Measurements from ENCODE around the gene RALGPS1. TPM values are rescaled to one million over a fixed set of nuclear protein-coding genes. Genes with fewer than 3 reads are reported as not detected.
A peak's percentile ranks its signal among the peaks of the same experiment; 100 is the strongest.

The RALGPS1 gene
- total and polyA plus RNA-seq, 8 donors: 5.8 to 12.7 (median 9.3) TPM

- H3K4me1 ChIP-seq: no peaks in the 10 kb centered on the region
- FAIRE-seq: no peak
- DNase-seq: no peak
- no peaks in the 10 kb centered on the region for H3K36me3 ChIP-seq
- H3K4me3 ChIP-seq: no peak overlapping the region
- H3K27me3 ChIP-seq: no peaks in the 10 kb centered on the region
- no peaks in the 10 kb centered on the region for H3K9me3 ChIP-seq
- intact Hi-C loops (cut with DNase I): no loop called here
- WGBS, 2 donors: 94 to 95% methylated on average over 5 of the region's 5 CpGs
- no peak for ATAC-seq
- no peak for TF ChIP-seq CTCF (IDR thresholded peaks at IDR 0.05)
- H3K27ac ChIP-seq: no peak overlapping the region
Measured at GRCh38 chr9:127095411-127095810, 180.8 kb downstream of the RALGPS1 start.

- Histone ChIP-seq H3K36me3 (no peaks in the 10 kb centered on the region), H3K4me1 (no peaks in the 10 kb centered on the region), H3K27me3 (no peaks in the 10 kb centered on the region), H3K9me3 (no peaks in the 10 kb centered on the region), H3K27ac (no peak overlapping the region), H3K4me3 (no peak overlapping the region)
- WGBS, 2 donors: 87 to 91% methylated on average over 13 of the region's 13 CpGs
- TF ChIP-seq CTCF (IDR thresholded peaks at IDR 0.05): no peak
- peak in 1 of 4 donors; percentile 21 for ATAC-seq
- FAIRE-seq: no peak
- DNase-seq: no peak
- intact Hi-C loops (cut with DNase I): no loop called here
Measured at GRCh38 chr9:127096208-127096607, 181.6 kb downstream of the RALGPS1 start.

GRCh38 chr9:127097683-127098082, 183.1 kb downstream of the RALGPS1 start:
- no peaks in the 10 kb centered on the region for H3K9me3 ChIP-seq
- FAIRE-seq (no peak), DNase-seq (no peak), ATAC-seq (no peak)
- no peaks in the 10 kb centered on the region for H3K4me1 ChIP-seq
- intact Hi-C loops (cut with DNase I): no loop called here
- WGBS, 2 donors: 93 to 96% methylated on average over 5 of the region's 5 CpGs
- H3K27ac ChIP-seq: no peak overlapping the region
- no peaks in the 10 kb centered on the region for H3K36me3 ChIP-seq
- H3K27me3 ChIP-seq: no peaks in the 10 kb centered on the region
- H3K4me3 ChIP-seq: no peak overlapping the region
- no peak for TF ChIP-seq CTCF (IDR thresholded peaks at IDR 0.05)

GRCh38 chr9:127098916-127099553, 184.5 kb downstream of the RALGPS1 start:
- H3K4me1 ChIP-seq: no peaks in the 10 kb centered on the region
- no peak for ATAC-seq
- no peak for TF ChIP-seq CTCF (IDR thresholded peaks at IDR 0.05)
- no peak overlapping the region for H3K4me3 ChIP-seq
- whole genome bisulfite sequencing, 2 donors: 84 to 85% methylated on average over 7 of the region's 7 CpGs
- no peak for DNase-seq
- H3K27me3 ChIP-seq: no peaks in the 10 kb centered on the region
- intact Hi-C loops (cut with DNase I): no loop called here
- H3K9me3 ChIP-seq: no peaks in the 10 kb centered on the region
- H3K27ac ChIP-seq: no peak overlapping the region
- no peaks in the 10 kb centered on the region for H3K36me3 ChIP-seq
- no peak for FAIRE-seq

- 82 to 94% methylated on average over 3 of the region's 3 CpGs for WGBS, 2 donors
- Histone ChIP-seq H3K27me3 (no peaks in the 10 kb centered on the region), H3K27ac (no peak overlapping the region), H3K4me3 (no peak overlapping the region), H3K9me3 (no peaks in the 10 kb centered on the region), H3K36me3 (no peaks in the 10 kb centered on the region), H3K4me1 (no peaks in the 10 kb centered on the region)
- TF ChIP-seq CTCF (IDR thresholded peaks at IDR 0.05): no peak
- ATAC-seq (no peak), FAIRE-seq (no peak), DNase-seq (no peak)
- intact Hi-C loops (cut with DNase I): no loop called here
Measured at GRCh38 chr9:127099664-127100063, 185.1 kb downstream of the RALGPS1 start.
